ENCODE results near the gene CYB5D1.

CYB5D1 gene

DNA sequence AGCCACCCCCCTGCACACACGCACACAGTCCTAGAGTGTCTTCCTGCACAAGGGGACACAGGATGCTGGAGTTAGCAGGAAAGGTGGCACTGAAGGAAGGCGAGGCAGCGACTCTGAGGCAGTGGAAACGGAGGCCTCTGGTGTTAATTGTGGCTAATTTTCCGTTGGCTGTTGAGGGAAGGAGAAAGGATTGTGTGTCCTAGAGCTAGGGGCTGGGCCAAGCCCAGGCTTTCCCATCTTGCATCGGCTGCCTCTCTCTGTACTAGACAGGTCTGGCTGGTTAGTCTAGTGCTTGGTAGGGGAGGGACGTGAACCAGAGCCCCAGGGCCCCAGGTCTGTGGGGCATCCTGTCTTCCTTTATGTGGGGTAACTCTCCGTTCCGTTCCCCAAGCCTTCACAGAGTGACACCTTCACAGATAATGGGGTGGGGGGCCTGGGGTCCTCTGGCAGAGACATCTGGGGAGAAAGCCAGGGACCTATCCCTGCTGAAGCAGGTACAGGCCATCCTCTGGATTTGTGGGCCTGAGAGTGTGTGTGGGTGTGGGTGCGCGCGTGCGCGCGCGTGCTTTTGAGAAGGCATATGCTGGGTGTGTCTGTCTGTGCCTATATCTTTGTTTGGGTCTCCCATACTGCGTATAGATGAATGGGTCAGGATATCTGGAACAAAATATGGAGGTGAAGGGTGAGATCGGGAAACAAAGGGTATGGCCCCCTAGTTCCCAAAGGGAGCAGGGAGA lies 30.5 kb downstream of the CYB5D1 start, which contains the start of gene CHD3:
CHD3 (plus strand) TSS at position 606 of the 737 bp plus-strand sequence. CDS start 212 bp downstream, outside the sequence.
- DNase-seq = peak; percentile 3 to 74 (median 68)

DNA sequence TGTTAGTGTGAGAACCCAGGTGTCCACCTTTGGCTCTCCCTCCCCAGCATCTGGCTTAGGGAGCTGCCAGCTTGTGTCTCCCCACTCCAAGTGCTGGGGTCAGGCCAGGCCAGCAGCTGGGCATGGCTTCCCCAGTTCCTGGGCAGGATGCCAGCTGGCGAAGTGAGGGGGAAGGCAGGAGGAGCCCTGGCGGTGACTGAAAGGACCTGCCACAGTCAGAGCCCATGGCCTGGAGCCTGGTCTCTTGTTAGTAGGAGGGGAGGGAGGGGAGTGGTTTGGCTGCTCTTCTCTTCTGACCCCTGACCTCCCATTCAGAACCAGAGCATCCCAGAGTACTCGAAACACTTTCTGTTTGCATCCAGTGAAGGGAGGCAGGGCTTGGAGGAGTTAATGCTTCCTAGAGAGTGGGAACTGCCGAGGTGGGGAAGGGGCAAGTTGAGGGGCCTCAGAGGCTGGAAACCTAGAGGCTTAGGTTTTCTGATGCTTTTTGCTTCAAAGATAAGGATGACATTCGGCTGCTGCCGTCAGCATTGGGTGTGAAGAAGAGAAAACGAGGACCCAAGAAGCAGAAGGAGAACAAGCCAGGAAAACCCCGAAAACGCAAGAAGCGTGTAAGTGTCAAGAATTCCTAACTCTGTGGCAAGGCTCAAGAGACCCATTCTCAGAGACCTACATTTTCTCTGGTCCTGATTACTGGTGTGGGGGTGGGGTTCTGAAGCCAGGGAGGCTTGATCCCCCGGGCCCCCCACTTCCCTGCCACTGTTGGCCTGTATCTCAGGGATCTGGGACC lies 31.6 kb downstream of the CYB5D1 start:
- DNase-seq = peak; percentile 79 to 95 (median 87)

DNA sequence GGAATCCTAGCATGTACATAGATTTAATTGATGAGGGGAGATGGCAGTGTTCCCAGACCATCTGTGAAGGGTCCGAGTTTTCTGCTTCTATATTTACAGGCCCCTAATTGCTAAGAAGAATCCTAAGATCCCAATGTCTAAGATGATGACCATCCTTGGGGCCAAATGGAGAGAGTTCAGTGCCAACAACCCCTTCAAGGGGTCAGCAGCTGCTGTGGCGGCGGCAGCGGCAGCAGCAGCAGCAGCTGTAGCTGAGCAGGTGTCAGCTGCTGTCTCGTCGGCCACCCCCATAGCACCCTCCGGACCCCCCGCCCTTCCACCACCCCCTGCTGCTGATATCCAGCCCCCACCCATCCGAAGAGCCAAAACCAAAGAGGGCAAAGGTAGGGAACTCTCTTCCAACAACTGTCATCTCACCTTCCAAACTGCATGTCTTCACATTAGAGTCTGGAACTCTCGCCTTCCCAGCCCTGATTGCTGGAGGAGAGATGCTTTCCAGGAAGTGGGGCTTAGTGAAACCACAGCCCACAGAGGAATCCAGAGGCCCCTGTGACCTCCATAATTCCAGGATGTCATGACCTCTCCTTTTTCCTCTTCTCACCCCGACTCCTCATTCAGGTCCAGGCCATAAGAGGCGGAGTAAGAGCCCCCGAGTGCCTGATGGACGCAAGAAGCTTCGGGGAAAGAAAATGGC lies 35.5 kb downstream of the CYB5D1 start:
- no peak for DNase-seq

DNA sequence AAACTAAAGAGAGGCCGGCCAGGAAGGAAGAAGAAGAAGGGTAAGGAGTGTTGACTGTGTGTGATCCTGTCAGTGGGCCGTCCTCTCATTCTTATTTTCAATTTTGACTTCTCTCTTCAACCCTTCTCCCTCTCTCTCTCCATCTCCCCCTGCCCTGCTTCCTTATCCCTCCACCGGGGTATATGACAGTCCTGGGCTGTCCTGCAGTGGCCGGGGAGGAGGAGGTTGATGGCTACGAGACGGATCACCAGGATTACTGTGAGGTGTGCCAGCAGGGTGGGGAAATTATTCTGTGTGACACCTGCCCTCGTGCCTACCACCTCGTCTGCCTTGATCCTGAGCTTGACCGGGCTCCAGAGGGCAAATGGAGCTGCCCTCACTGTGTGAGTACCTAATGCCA lies 36.4 kb downstream of the CYB5D1 start:
- DNase-seq = no peak

DNA sequence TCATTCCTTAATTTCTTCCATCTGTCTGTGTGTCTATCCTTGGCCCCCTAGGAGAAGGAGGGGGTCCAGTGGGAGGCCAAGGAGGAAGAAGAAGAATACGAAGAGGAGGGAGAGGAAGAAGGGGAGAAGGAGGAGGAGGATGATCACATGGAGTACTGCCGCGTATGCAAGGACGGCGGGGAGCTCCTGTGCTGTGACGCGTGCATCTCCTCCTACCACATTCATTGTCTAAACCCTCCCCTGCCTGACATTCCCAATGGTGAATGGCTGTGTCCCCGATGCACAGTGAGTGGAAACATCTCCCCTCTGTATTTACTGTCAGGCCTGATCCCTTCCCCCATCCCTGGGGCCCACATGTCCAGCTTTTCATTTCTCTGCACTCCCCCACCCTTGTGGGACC lies 37.1 kb downstream of the CYB5D1 start:
- no peak for DNase-seq

DNA sequence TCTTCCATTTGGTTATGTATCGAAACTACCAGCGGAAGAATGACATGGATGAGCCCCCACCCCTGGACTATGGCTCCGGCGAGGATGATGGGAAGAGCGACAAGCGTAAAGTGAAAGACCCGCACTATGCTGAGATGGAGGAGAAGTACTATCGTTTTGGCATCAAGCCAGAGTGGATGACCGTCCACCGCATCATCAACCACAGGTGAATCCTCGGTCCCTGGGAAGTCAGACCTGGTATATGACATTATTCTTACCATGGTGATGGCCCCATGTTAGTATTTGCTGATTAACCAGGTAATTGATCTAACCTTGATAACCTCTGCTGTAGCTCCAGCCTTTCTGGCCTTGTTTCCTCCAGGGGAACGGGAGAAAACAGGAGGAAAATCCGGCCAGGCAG lies 39.3 kb downstream of the CYB5D1 start:
- DNase-seq = no peak

DNA sequence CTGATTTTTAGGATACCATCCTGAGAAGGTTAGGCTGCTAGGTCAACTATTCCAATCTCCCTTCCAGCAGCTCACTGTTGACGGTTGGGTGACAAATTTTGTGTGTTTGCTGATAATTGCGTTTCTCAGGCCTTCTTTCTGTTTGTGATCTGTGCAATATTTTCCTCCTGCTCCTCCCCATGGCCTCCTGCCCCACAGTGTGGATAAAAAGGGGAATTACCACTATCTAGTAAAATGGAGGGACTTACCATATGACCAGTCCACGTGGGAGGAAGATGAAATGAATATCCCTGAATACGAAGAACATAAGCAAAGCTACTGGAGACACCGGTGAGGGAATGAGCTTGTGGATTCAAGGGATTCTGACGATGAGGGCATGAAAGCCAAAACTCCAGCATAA lies 40.0 kb downstream of the CYB5D1 start:
- peak in 1 of 3 experiments; percentile 37 for DNase-seq

DNA sequence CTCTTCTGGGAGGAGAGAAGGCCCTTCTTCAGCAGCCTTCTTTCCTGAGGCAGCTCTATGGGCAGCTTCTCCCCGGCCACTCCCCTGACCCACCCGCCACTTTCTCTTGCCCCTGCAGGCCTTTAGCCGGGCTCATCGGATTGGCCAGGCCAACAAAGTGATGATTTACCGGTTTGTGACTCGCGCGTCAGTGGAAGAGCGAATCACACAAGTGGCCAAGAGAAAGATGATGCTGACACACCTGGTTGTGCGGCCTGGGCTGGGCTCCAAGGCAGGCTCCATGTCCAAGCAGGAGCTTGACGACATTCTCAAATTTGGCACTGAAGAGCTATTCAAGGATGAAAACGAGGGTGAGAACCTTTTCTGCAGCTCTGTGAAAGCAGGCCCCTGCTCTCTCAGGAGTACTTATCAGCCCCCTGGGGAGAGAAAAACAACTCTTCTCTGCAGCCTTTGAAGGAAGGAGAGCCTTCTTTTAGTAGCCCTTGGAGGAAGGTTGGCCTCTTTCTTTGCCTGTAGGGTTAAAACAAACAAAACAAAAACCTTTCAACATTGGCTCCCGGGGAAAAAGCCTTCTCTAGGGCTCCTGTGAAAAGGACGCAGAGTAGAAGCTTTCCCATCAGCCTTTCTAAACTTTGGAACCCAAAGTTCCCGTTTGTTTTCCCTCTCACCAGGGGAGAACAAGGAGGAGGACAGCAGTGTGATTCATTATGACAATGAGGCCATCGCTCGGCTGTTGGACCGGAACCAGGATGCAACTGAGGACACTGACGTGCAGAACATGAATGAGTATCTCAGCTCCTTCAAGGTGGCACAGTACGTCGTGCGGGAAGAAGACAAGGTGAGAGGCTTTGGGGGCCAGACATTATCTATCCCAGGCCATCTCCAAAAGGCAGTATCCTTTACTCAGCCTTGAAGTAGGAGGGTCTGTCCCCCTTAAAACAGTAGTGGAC lies 45.6 kb downstream of the CYB5D1 start:
- DNase-seq = peak in 2 of 3 experiments; percentile 2 to 77

DNA sequence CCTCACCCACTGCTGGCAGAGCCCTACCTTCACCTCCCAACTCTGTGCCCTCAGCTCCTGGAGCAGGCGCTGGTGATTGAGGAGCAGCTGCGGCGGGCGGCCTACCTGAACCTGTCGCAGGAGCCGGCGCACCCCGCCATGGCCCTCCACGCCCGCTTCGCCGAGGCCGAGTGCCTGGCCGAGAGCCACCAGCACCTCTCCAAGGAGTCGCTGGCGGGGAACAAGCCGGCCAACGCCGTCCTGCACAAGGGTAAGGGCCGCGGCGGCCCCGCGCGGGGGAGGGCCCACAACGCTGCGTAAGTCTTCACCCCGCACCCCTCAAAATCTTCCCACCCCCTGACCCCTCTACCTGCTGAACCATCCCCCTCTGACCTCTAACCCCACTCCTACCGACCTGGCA lies 51.3 kb downstream of the CYB5D1 start:
- no peak for DNase-seq

DNA sequence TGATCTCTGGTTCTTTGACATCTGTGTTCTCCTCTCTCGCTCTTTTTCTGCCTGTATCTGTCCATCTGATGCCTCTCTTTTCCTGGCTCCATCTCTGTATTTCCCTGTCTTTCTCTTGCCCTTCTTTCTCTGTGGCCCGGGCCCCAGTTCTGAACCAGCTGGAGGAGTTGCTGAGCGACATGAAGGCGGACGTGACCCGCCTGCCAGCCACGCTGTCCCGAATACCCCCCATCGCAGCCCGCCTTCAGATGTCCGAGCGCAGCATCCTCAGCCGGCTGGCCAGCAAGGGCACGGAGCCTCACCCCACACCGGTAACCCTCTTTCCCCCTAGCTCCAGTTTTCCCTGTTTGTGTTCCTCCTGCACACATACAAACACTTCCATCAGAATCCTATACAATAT lies 52.5 kb downstream of the CYB5D1 start:
- DNase-seq = no peak

DNA sequence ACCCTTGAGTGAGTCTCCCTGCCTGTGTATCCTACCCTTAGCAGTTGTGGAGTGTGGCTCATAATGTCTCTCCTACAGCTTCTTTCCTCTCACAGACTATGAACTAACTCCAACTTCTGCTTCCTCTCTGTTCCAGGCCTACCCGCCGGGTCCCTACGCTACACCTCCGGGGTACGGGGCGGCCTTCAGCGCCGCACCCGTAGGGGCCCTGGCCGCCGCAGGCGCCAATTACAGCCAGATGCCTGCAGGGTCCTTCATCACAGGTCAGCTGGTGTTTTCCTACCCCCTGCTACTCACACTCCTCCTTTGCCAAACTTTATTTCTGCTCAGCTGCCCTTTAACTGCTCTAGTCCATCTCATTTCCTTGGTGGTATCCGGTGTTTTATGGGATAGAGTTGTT lies 52.9 kb downstream of the CYB5D1 start:
- no peak for DNase-seq

DNA sequence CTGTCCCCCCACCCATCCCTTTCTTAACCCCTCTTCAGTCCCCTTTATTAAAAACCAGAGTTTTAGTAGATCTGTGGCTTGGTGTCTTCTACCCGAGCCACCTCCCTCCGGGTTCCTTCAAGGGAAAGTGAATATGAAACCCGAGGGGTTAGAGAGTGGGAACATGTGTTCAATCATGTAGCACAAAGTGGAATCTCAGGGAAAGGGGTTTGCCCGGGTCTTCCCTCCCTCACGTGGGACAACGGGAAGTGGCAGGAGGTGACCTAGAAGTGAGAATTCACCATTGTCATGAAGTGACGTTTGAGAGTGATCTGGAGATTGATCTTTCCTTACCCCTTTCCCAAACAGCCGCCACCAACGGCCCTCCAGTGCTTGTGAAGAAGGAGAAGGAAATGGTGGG lies 53.3 kb downstream of the CYB5D1 start:
- no peak for DNase-seq
